ENCODE measurements around the gene RABGGTA. TPM values are rescaled to one million over a fixed set of nuclear protein-coding genes. Genes with fewer than 3 reads are reported as not detected.

Gene RABGGTA
- polyA plus RNA-seq, 1 experiment = 52.5 TPM

DNA sequence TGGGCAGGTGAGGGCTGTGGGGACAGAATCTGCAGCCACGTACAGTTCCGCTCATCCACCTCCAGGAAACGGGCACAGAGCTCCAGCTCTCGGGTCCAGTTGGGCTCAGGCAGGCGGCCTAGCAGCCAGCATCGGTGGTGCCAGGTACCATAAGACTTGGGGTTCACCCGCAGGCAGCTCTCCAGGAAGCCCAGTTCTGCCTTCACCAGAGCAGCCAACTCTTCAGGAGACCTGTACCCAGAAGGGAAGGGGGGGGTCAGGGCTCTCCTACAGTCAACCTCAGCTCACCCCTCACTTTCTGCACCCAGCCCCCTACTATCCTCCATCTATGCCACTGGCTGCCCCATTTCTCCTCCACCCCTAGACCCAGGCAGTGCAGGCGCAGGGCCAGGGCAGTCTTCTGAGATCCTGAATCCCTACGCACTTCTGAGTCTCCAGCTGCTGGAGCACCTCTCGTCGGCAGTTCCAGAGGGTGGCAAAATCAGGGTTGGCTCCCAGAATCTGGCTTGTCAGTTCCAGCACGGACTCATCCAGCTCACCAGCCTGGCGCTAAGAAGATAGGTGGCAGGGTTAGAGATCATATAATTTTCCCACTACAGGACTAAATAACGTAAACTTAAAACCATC, 1.4 kb downstream of the RABGGTA start:
- no peaks in the 10 kb centered on the region for H3K27me3 ChIP-seq (ENCODE audit: control insufficient read depth, insufficient read depth, low read length)
- DNase-seq (ENCODE audit: low read depth) = no peak
- ChIA-PET POLR2A (no interaction called here), CTCF (interaction anchor here (0.9 to 4.1 kb wide), 10 partner anchors 8 to 38 kb away, joined by 3 to 29 read pairs (median 10); partner anchors contain the start of genes CIDEB, GMPR2, NEDD8 and TGM1)
- peaks cover 20% of the 10 kb centered on the region for H3K36me3 ChIP-seq (ENCODE audit: control insufficient read depth, insufficient read depth, low read length)
- TF ChIP-seq, protein P1, sequence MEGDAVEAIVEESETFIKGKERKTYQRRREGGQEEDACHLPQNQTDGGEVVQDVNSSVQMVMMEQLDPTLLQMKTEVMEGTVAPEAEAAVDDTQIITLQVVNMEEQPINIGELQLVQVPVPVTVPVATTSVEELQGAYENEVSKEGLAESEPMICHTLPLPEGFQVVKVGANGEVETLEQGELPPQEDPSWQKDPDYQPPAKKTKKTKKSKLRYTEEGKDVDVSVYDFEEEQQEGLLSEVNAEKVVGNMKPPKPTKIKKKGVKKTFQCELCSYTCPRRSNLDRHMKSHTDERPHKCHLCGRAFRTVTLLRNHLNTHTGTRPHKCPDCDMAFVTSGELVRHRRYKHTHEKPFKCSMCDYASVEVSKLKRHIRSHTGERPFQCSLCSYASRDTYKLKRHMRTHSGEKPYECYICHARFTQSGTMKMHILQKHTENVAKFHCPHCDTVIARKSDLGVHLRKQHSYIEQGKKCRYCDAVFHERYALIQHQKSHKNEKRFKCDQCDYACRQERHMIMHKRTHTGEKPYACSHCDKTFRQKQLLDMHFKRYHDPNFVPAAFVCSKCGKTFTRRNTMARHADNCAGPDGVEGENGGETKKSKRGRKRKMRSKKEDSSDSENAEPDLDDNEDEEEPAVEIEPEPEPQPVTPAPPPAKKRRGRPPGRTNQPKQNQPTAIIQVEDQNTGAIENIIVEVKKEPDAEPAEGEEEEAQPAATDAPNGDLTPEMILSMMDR (IDR thresholded peaks at IDR 0.05; ENCODE audit: insufficient read depth, low read depth, low read length) = no peak
- no peak overlapping the region for H3K4me3 ChIP-seq (ENCODE audit: low read depth, low read length)

DNA sequence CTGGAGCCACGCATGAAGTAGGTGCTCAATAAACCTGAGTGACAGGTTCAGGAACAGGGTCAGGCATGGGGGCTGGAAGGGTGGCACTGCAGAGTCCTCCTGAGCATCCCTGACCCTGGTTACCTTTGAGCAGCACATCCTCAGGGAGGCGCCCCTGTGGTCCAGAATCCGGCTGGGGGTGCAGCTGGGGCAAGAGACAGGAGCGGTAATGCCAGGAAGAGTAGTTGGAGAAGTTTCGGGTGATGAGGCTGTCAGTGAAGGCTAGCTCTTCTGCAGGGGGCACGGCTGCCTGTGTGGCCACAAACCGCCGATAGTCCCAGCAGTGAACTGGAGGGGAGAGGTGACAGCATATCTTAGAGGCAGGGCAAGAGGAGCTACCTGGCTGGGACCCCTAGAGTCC, 2.0 kb downstream of the RABGGTA start:
- ChIA-PET CTCF (interaction anchor here (2.1 to 4.1 kb wide), 5 partner anchors 7 to 28 kb away, joined by 9 to 29 read pairs (median 16); partner anchors contain the start of genes TGM1 and TINF2), POLR2A (no interaction called here)
- Histone ChIP-seq H3K4me3 (ENCODE audit: low read depth, low read length) (no peak overlapping the region), H3K27me3 (ENCODE audit: control insufficient read depth, insufficient read depth, low read length) (no peaks in the 10 kb centered on the region), H3K36me3 (ENCODE audit: control insufficient read depth, insufficient read depth, low read length) (peaks cover 20% of the 10 kb centered on the region)
- no peak for DNase-seq (ENCODE audit: low read depth)
- TF ChIP-seq, protein P1 (IDR thresholded peaks at IDR 0.05; ENCODE audit: insufficient read depth, low read depth, low read length) = no peak

DNA sequence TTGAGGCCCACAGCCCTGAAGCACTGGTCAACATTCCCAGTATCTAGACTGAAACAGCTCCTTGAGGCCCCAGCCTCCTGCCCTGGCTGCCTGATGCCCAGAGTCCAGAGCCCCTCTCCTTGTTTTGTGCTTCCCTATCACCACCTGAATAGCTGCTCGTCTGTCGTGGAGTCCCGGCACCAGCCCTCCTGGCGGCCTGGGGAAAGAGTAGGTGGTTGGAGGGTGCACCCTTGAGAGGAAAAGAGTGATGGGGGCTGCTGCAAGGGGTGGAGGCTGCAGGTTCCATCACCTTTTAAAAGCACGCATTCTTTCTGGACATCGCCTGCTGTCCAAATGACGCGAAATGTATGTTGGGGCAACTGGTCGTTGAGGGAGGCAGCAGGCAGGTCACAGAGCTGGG, 3.2 kb downstream of the RABGGTA start:
- POLR2A ChIA-PET = no interaction called here
- no peak for DNase-seq (ENCODE audit: low read depth)
- CTCF ChIA-PET = no interaction called here

DNA sequence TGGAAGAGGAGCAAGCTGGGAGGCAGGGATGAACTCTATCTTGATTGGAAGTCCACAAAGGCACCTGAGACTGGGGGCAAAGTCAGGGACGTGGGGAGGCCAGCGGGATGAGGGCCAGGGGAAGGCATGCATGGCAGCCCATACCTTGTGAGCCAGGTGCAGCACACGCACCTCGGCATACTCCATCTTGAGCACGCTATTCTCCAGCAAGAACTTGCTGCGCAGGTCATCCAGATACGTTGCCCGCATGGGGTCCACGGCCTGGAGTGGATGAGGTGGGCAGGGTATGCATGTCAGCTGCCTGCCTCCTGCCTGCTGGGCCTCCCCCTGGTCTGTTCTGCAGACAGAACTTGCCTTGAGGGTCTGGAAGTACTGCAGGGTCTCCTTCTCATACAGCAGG, 3.9 kb downstream of the RABGGTA start:
- H3K4me3 ChIP-seq (ENCODE audit: low read depth, low read length) = no peak overlapping the region
- ChIA-PET CTCF (no interaction called here), POLR2A (no interaction called here)
- H3K36me3 ChIP-seq (ENCODE audit: control insufficient read depth, insufficient read depth, low read length) = peaks cover 20% of the 10 kb centered on the region
- no peaks in the 10 kb centered on the region for H3K27me3 ChIP-seq (ENCODE audit: control insufficient read depth, insufficient read depth, low read length)
- DNase-seq (ENCODE audit: low read depth) = no peak
- TF ChIP-seq, protein P1 (IDR thresholded peaks at IDR 0.05; ENCODE audit: insufficient read depth, low read depth, low read length) = no peak

More for the DNA sequence above, 3.2 kb downstream of the RABGGTA start:
- peaks cover 20% of the 10 kb centered on the region for H3K36me3 ChIP-seq (ENCODE audit: control insufficient read depth, insufficient read depth, low read length)
- H3K4me3 ChIP-seq (ENCODE audit: low read depth, low read length) = no peak overlapping the region
- no peaks in the 10 kb centered on the region for H3K27me3 ChIP-seq (ENCODE audit: control insufficient read depth, insufficient read depth, low read length)
- TF ChIP-seq, protein P1 (IDR thresholded peaks at IDR 0.05; ENCODE audit: insufficient read depth, low read depth, low read length) = no peak

DNA sequence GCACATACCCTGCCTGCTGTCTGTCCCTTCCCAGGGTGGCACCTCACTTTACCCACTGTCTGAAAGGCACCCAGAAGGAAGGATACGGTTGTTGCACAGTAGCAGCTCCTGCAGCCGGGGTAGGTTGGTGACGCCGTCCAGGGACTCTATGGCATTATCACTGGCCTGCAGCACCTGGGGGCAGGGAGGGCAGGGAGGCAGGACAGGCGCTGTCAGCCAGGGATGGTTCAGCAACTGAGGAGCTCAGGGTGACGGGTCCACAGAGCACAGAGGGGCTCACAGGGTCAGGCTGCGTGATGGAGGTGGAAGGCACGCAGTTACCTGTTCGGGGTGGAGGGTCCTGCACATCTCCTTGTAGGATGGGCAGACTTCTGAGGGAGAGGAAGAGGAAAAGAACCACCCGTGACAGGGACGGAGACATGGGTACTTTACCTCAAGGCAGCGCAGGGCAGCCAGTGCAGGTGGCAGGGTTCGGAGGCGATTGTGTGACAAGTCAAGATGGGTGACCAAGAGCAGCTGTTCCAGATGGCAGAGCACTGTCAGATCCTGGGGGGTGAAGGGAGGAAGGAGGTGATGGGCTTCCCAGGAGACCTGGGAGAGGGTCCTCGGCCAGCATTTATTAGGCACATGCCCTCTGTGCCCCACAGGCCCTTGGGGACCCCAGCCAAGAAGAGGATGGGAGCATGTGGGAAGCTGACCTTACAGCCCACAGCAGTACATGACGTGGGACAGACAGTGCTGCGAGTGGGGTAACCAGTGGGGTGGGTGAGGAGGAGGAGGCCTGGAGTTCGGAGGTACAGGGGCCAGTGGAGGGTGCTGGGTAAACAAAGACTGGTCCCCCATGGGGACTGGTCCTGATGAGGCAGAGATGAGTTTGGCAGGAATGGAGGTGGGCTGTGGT, 4.8 kb downstream of the RABGGTA start:
- TF ChIP-seq, protein P1 (IDR thresholded peaks at IDR 0.05; ENCODE audit: insufficient read depth, low read depth, low read length) = no peak
- DNase-seq (ENCODE audit: low read depth) = no peak
- Histone ChIP-seq H3K27me3 (ENCODE audit: control insufficient read depth, insufficient read depth, low read length) (no peaks in the 10 kb centered on the region), H3K4me3 (ENCODE audit: low read depth, low read length) (no peak overlapping the region), H3K36me3 (ENCODE audit: control insufficient read depth, insufficient read depth, low read length) (peaks cover 20% of the 10 kb centered on the region)
- ChIA-PET CTCF (interaction anchor here (0.9 kb wide), 1 partner anchor 9 kb away, joined by 3 read pairs; no protein-coding TSS in a partner anchor), POLR2A (no interaction called here)
